EL (cell line): ENCODE data around the gene PRSS56.

Source experiments
- DNase-seq: peaks from one replicate; pipeline ENCODE4 v3.0.0-alpha.2; 2016

The PRSS56 gene

DNA sequence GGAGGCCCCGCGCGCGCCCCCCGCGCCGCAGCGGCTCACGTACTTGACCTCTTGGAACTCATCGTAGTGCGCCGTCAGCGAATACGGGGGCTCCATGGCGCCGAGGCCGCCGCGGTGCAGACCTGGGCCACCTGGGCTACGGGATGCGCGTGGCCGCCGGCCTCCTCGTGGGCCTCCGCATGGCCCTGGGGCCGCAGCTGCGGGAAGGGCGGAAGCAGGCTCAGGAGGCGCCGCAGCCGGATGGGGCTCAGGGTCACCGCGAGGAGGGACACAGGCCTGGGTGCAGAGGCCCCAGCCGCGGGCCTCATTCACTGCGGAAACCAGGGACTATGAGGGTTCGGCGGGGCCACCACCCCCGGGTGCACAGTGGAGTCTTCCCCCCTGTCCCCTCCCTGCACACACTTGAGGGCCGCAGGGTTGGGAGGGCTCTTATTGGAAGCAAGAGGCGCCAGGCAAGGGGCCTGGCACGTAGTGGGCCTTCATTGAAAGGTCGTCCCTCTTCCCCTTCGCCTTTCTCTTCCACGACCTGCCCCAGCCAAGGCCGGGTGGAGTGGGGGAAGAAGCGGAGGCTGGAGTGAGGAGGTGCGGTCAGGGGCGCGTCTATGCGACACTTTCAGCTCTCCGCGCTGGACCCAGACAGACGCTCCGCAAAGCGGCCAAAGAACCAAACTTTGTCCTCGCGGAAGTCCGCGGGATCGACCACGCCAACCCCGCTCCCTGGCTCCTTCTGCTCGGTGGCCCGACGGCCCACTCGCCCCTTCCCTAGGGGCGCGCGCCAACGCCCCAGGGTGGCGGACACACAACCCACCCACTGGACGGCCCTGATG lies 33.4 kb upstream of the PRSS56 start:
- no peak for DNase-seq

DNA sequence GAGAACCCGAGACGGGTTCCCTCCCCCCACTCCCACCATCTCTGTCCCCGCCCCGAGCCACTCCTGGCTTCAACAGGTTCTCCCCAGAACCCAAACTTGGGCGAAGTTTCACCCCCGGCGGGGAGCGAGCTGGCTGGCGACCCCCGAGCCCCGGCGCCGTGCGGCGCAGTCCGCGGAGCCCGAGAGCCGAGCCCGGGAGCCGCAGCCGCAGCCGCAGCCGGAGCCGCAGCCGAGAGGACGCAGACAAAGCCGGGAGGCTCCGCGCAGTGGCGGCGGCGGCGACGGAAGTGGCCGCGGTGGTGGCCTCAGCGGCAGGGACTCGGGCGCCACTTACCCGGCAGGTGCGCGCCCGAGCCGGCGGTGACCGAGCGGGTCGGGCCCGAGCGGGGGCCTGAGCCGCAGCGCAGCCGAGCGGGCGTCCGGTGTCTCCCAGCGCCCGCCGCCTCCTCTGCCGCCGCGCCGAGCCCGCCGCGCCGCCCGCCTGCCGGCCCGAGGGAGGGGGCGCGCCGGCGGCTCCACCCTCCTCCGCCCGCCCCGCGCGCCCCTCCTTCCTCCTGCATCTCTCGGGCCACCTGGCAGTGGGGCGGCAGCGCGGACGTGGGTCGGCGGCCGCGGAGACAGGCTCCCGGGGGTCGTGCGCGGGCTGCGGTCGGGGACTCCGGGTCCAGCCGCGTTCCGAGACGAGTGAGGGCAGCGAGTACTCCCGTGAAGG lies 32.6 kb upstream of the PRSS56 start, which contains the start of gene ECEL1:
Gene ECEL1 (minus strand): TSS at position 450 of the 712 bp plus-strand sequence. CDS start 1,181 bp downstream, outside the sequence.
- no peak for DNase-seq

- DNase-seq: no peak
These were observed 32.0 kb upstream of the PRSS56 start for GRCh38 chr2:232488097-232488711.

GRCh38 chr2:232488721-232489300 lies 31.4 kb upstream of the PRSS56 start:
- no peak for DNase-seq

DNA sequence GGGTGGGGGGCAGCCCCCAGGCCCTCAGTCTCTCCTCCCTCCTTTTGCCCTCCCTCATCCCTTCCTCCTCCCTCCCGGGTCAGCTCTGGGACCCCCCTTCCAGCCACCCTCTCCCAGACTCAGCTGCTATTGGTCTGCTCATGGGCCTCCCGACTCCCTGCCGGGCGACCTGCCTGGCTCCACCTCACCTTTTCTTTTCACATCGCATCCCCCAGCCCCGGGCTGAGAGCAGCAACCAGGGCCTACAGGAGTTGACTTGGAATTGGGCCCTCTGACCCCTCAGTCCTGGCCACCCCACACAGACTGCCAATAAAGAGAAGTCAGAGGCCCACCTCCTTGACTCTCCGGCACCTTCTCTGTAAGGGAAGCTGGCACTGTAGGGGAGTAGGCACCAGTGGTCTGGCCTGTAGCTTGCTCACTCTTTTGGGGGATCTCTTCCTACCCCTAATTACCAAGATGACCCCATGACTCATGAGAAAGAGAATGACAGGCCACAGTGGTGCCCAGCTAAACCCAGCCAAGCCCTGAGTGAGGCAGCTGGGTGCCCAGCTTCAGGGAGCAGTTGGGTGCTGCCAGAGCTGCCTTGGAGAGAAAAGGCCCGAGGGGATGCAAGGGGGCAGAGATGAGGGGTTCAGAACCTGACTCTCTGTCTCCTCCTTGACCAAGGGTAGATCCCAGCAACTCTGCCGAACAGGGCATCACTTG lies 30.5 kb upstream of the PRSS56 start:
- no peak for DNase-seq

- no peak for DNase-seq
These were observed 29.7 kb upstream of the PRSS56 start for GRCh38 chr2:232490221-232491138.

DNA sequence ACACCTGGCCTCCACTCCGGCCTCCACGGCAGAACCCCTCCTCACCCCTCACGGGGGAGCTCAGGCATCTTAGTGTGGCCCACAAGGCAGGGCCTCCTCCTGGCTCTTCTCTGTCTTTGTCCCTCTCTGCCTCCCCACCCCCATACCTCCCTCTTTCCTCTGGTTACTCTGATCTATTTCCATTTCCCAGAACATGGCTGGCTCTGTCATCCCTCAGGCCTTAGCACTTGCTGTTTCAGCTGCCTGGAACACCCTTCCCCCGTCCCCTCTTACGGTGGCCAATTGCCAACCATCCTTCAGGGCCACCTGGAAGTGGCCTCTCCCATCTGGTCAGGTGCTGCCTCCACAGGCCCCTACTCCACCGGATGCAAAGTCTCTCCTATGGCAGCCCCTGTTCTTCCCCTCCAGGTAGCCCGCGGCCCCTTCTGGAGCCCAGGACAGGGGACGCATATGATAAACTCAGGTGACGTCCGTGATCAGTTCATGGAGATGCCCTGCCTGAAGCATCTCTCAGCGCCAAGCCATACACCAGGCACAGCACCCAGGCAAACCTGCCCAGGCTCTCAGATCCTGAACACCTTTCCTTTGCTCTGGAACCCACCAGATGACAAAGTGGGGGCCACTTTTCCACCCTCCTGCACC lies 28.9 kb upstream of the PRSS56 start:
- DNase-seq: no peak

GRCh38 chr2:232492236-232492848 lies 27.8 kb upstream of the PRSS56 start:
- no peak for DNase-seq

GRCh38 chr2:232492963-232493700 lies 27.1 kb upstream of the PRSS56 start:
- no peak for DNase-seq

- no peak for DNase-seq
These were observed 26.3 kb upstream of the PRSS56 start for GRCh38 chr2:232493701-232494474.

GRCh38 chr2:232494542-232494941 lies 25.6 kb upstream of the PRSS56 start:
- DNase-seq: no peak

DNA sequence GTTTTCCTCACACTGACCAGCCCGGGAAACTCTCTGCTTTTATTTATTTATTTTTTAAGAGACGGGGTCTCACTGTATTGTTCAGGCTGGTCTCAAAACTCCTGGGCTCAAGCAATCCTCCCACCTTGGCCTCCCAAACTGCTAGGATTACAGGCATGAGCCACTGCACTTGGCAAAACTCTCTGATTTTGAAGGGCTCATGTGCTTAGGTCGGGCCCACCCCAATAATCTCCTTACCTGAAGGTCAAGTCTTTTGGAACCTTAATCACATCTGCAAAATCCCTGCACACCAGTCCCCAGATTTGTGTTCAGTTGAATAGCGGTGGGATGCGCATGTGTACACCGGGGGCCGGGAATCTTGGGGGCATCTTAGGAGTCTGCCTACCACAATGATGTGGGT lies 24.9 kb upstream of the PRSS56 start:
- no peak for DNase-seq

DNA sequence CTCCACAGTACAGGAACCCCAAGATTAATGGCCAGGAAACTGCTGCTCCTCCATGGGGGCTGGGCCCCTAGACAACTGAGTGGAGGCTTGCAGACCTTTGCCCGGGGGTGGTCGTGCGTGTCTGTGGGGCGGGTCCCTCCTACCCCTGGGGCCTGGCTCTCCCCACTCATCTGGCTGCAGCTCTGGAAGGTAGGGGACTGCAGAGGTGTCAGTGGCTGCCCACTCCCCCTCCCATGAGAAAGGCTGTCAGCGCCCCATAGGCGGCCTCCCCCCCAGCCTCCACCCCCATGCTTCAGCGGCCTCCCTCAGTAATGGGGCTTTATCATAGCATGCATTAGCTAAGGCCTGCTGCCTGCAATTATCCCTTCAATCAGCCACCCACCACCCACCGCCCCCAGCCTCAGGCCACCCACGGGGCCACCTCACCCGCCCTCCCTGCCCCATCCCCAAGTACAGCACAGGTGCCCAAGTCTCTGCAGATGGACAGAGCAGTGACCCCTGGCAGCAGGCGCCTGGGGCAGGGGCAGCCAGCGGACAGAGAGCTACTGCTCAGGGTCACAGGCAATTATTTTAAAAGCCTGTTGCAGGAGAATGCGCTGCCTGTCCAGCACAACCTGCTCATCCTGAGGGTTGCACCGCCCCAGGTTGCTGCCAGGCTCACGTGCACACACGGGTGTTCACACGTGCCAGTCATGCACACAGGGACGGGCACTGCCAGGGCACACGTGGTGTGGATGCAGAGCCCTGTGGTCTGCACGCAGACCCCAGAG lies 23.5 kb upstream of the PRSS56 start:
- no peak for DNase-seq

- DNase-seq: no peak
These were observed 22.8 kb upstream of the PRSS56 start for GRCh38 chr2:232497348-232497747.

GRCh38 chr2:232498452-232498851 lies 21.7 kb upstream of the PRSS56 start:
- DNase-seq: no peak

- no peak for DNase-seq
These were observed 18.8 kb upstream of the PRSS56 start for GRCh38 chr2:232501331-232501771.

- DNase-seq: no peak
These were observed 18.3 kb upstream of the PRSS56 start for GRCh38 chr2:232501794-232502390.

DNA sequence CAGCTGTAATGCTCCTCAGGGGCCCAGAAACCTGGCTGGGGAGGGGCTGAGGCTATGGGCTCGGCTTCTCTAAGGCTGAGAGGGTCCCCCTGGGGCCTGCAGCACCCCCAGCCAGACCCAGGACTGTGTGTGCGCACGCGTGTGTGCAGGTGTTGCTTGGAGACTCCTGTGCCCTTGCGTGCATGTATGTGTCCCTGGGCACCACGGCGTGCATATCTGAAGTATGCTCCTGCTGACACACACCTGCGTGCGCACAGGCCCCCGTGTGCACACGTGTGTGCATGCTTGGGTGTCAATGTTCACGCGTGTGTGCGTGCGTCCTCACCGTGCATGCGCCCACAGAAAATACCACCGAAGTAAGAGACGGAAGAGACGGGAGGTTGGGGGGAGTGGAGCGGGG lies 17.7 kb upstream of the PRSS56 start:
- no peak for DNase-seq
